ENCODE measurements around the gene SEC16A. TPM values are rescaled to one million over a fixed set of nuclear protein-coding genes. Genes with fewer than 3 reads are reported as not detected.

Gene SEC16A
- total RNA-seq, 1 experiment from 2014 or later = 56.4 TPM

- no peak overlapping the region for H3K4me3 Mint-ChIP-seq
- peaks cover 2 to 47% (median 36%) of the 10 kb centered on the region in 3 experiments; a peak in 6 of 7 replicates for H3K36me3 Mint-ChIP-seq (ENCODE audit: insufficient read depth in 1 of 3, low read depth in 3 of 3)
- DNase-seq = no peak
- H3K4me1 ChIP-seq (ENCODE audit: insufficient read depth, low read length) = no peaks in the 10 kb centered on the region
- no peak overlapping the region for H3K27ac ChIP-seq (ENCODE audit: insufficient read length, low read depth, low read length)
- no peak overlapping the region for H2BK120ac ChIP-seq (ENCODE audit: low read depth, low read length, poor library complexity, severe bottlenecking)
- H3K18ac ChIP-seq (ENCODE audit: insufficient read length, low read depth, low read length) = no peak overlapping the region
- no peak overlapping the region for H3K27ac Mint-ChIP-seq
- H2BK15ac ChIP-seq (ENCODE audit: low read depth, low read length) = no peak overlapping the region
- H3K23ac ChIP-seq (ENCODE audit: insufficient read length, low read depth, low read length) = no peak overlapping the region
- no peak overlapping the region for H4K91ac ChIP-seq (ENCODE audit: insufficient read length, low read depth, low read length)
- H4K20me1 ChIP-seq (ENCODE audit: control insufficient read depth, insufficient read depth, insufficient read length) = peaks cover 3% of the 10 kb centered on the region
- H3K9me3 Mint-ChIP-seq = no peaks in the 10 kb centered on the region
- no peak overlapping the region for H2BK12ac ChIP-seq (ENCODE audit: insufficient read length, low read depth, low read length)
- no peak overlapping the region for H2AFZ ChIP-seq (ENCODE audit: low read length)
- H3K23me2 ChIP-seq (ENCODE audit: insufficient read length, low read depth, low read length, poor library complexity, severe bottlenecking) = no peaks in the 10 kb centered on the region
- H3T11ph ChIP-seq (ENCODE audit: low read length) = no peak overlapping the region
- no peak overlapping the region for H3K4ac ChIP-seq (ENCODE audit: low read depth, low read length)
- H4K8ac ChIP-seq (replicated peaks; ENCODE audit: insufficient read length, low read depth, low read length) = no peak overlapping the region
- H3K14ac ChIP-seq (ENCODE audit: insufficient read depth, low read length) = no peak overlapping the region
- no peak overlapping the region for H2AK5ac ChIP-seq (ENCODE audit: insufficient read length, low read length)
- no peaks in the 10 kb centered on the region for H3K27me3 Mint-ChIP-seq (ENCODE audit: low read depth)
- no peak overlapping the region for H3K9ac ChIP-seq (ENCODE audit: extremely low read depth, insufficient read length, low read length)
- H3K27me3 ChIP-seq (ENCODE audit: insufficient read depth, low read length) = no peaks in the 10 kb centered on the region
- no peaks in the 10 kb centered on the region for H3K79me2 ChIP-seq (ENCODE audit: insufficient read depth, low read length)
- no peak overlapping the region for H3K56ac ChIP-seq (ENCODE audit: insufficient read length, low read depth, low read length)
- no peak overlapping the region for H2BK5ac ChIP-seq (ENCODE audit: insufficient read length, low read length)
- H3K4me2 ChIP-seq (ENCODE audit: insufficient read depth, insufficient read length, low read length) = no peak overlapping the region
- no CpG with 5 or more reads among the region's 37 CpGs for WGBS (ENCODE audit: extremely low coverage, insufficient read length, low lambda C conversion rate)
- no peaks in the 10 kb centered on the region for H3K9me3 ChIP-seq (ENCODE audit: control insufficient read depth, low read depth, low read length)
- no peaks in the 10 kb centered on the region for H3K4me1 Mint-ChIP-seq
- no peak overlapping the region for H4K5ac ChIP-seq (ENCODE audit: insufficient read length, low read depth, low read length)
- no peak overlapping the region for H2BK20ac ChIP-seq (ENCODE audit: low read depth, low read length, poor library complexity, severe bottlenecking)
- no peaks in the 10 kb centered on the region for H3K79me1 ChIP-seq (ENCODE audit: insufficient read depth, low read depth, low read length, poor library complexity, severe bottlenecking)
- TF ChIP-seq, protein P1, sequence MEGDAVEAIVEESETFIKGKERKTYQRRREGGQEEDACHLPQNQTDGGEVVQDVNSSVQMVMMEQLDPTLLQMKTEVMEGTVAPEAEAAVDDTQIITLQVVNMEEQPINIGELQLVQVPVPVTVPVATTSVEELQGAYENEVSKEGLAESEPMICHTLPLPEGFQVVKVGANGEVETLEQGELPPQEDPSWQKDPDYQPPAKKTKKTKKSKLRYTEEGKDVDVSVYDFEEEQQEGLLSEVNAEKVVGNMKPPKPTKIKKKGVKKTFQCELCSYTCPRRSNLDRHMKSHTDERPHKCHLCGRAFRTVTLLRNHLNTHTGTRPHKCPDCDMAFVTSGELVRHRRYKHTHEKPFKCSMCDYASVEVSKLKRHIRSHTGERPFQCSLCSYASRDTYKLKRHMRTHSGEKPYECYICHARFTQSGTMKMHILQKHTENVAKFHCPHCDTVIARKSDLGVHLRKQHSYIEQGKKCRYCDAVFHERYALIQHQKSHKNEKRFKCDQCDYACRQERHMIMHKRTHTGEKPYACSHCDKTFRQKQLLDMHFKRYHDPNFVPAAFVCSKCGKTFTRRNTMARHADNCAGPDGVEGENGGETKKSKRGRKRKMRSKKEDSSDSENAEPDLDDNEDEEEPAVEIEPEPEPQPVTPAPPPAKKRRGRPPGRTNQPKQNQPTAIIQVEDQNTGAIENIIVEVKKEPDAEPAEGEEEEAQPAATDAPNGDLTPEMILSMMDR (conservative IDR thresholded peaks at IDR 0.05) = no peak
These were observed 34.3 kb upstream of the SEC16A start for GRCh38 chr9:136517012-136517743.
